Activated CD4-positive, alpha-beta memory T cell treated with anti-CD3 and anti-CD28 coated beads, Interleukin-2, amount 10 ng/mL, durations not matched to agents 7 days and 5 days (primary cell): ENCODE data around the gene SIGLEC7. TPM values are rescaled to one million over a fixed set of nuclear protein-coding genes. Genes with fewer than 3 reads are reported as not detected.

Source experiments
- CTCF ChIA-PET: fragments of 350-600 bp; sonication (Branson Sonifier 250); formaldehyde crosslinking; loops from one replicate; lab custom pipeline; 2021; ENCODE audit warnings: antibody characterized with exemption, inconsistent platforms; lab: Charles Lee
- POLR2A ChIA-PET: fragments of 350-600 bp; sonication (Branson Sonifier 250); formaldehyde crosslinking; loops from one replicate; lab custom pipeline; 2021; ENCODE audit warnings: antibody characterized with exemption; lab: Charles Lee
- DNase-seq: peaks from one replicate; pipeline ENCODE4 v3.0.0-alpha.2; 2020
- H3K27ac Mint-ChIP-seq: one replicate; pipeline ENCODE4 v1.8.0; 2021; ENCODE audit warnings: mild to moderate bottlenecking, mixed read lengths
- H3K27me3 Mint-ChIP-seq: one replicate; pipeline ENCODE4 v1.8.0; 2021; ENCODE audit warnings: mixed read lengths
- H3K36me3 Mint-ChIP-seq: one replicate; pipeline ENCODE4 v1.8.0; 2021; ENCODE audit warnings: low read depth, mixed read lengths
- H3K4me1 Mint-ChIP-seq: one replicate; pipeline ENCODE4 v1.8.0; 2021; ENCODE audit warnings: mixed read lengths
- H3K4me3 Mint-ChIP-seq: one replicate; pipeline ENCODE4 v1.8.0; 2021; ENCODE audit warnings: mild to moderate bottlenecking, mixed read lengths
- H3K9me3 Mint-ChIP-seq: one replicate; pipeline ENCODE4 v1.8.0; 2021; ENCODE audit warnings: mixed read lengths
- total RNA-seq, 2 experiments: library from RNA; stranded (reverse); gene quantifications; one replicate each; pipeline ENCODE4 v1.2.3, GENCODE V29; 2021

The SIGLEC7 gene
- total RNA-seq, 2 experiments from 2014 or later: not detected

GRCh38 chr19:51103926-51104341 is 38.2 kb upstream of the SIGLEC7 start:
- CTCF ChIA-PET: no interaction called here

GRCh38 chr19:51107406-51108065 is 34.6 kb upstream of the SIGLEC7 start:
- ChIA-PET CTCF (interaction anchor here (0.6 to 1.6 kb wide), 4 partner anchors 11 to 50 kb away, joined by 3 to 4 read pairs (median 3); no protein-coding TSS in a partner anchor), POLR2A (no interaction called here)
- Mint-ChIP-seq H3K4me3 (peak overlapping the region; percentile 85), H3K9me3 (no peaks in the 10 kb centered on the region), H3K27ac (peak overlapping the region; percentile 73), H3K27me3 (peaks cover 2% of the 10 kb centered on the region), H3K4me1 (peaks cover 43% of the 10 kb centered on the region), H3K36me3 (peaks cover 33% of the 10 kb centered on the region)
- peak; percentile 46 for DNase-seq

More at GRCh38 chr19:51103926-51104341, 38.2 kb upstream of the SIGLEC7 start:
- POLR2A ChIA-PET: no interaction called here
- DNase-seq: no peak
- H3K4me1 Mint-ChIP-seq: peaks cover 43% of the 10 kb centered on the region
- H3K4me3 Mint-ChIP-seq: no peak overlapping the region
- H3K36me3 Mint-ChIP-seq: peaks cover 45% of the 10 kb centered on the region
- H3K27ac Mint-ChIP-seq: no peak overlapping the region
- no peaks in the 10 kb centered on the region for H3K9me3 Mint-ChIP-seq
- no peaks in the 10 kb centered on the region for H3K27me3 Mint-ChIP-seq

DNA sequence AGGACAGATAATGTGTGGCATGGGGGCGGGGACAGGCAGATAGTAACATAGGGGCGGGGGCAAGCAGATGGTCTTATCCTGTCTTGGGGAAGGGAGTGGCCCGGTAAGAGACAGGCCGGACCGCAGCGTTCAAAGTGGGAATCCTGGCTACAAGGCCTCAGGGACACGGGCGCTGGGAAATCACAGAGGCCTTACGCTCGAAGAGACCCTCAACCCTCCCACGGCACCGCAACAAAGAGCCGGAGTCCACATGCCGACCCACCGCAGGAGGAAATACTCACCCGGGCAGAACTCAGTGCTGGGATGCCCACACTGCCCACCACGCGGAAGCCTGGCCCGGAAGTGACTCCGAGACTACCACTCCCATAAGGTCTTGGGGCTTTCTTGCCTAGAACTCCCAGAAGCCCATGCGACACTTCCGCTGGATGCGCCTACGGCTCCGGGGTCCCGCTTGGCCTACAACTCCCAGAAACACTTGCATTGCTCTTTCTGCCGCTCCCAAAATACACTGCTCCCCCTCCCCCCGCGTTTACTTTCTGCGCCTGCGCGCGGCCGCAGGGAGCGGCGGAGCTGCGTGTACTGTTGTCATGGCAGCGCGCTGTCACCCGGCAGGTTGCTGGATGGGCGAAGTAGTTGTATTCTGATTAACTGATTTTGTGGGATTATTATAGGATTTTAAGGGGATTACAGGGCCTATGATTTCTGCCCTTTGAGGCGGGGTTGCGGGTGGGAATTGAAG is 33.9 kb upstream of the SIGLEC7 start, which contains the start of gene CTU1:
TSS of gene CTU1 (minus strand) at position 344 of the 739 bp plus-strand sequence. CDS start 3,840 bp downstream, outside the sequence.
- peak; percentile 99 for DNase-seq
- peaks cover 2% of the 10 kb centered on the region for H3K27me3 Mint-ChIP-seq
- ChIA-PET CTCF (interaction anchor here (0.6 to 1.5 kb wide), 4 partner anchors 12 to 269 kb away, joined by 3 to 4 read pairs (median 4); no protein-coding TSS in a partner anchor), POLR2A (no interaction called here)
- H3K4me3 Mint-ChIP-seq: peak within 1 kb of the TSS; percentile 85
- peaks cover 30% of the 10 kb centered on the region for H3K36me3 Mint-ChIP-seq
- peak within 1 kb of the TSS; percentile 73 for H3K27ac Mint-ChIP-seq
- peaks cover 39% of the 10 kb centered on the region for H3K4me1 Mint-ChIP-seq
- no peaks in the 10 kb centered on the region for H3K9me3 Mint-ChIP-seq

- Mint-ChIP-seq H3K4me3 (peak overlapping the region; percentile 85), H3K4me1 (peaks cover 40% of the 10 kb centered on the region), H3K36me3 (peaks cover 25% of the 10 kb centered on the region), H3K27ac (peak overlapping the region; percentile 73), H3K27me3 (peaks cover 3% of the 10 kb centered on the region), H3K9me3 (no peaks in the 10 kb centered on the region)
- ChIA-PET POLR2A (no interaction called here), CTCF (interaction anchor here (0.6 to 1.3 kb wide), 3 partner anchors 12 to 269 kb away, joined by 3 to 4 read pairs (median 3); no protein-coding TSS in a partner anchor)
- DNase-seq: no peak
These were observed 33.3 kb upstream of the SIGLEC7 start for GRCh38 chr19:51108805-51109146.

DNA sequence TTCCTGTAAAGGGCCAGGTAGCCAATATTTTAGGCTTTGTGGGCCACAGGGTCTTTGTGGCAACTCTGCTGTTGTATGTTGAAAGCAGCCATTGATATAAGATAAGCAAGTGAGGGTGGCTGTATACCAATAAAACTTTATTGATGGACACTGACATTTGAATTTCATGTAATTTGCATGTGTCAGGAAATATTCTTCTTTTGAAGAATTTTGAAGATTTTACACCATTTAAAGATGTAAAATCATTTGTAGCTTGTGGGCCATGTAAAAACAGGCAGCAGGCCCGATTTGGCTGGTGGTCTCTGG is 31.5 kb upstream of the SIGLEC7 start:
- Mint-ChIP-seq H3K9me3 (no peaks in the 10 kb centered on the region), H3K4me1 (peaks cover 48% of the 10 kb centered on the region), H3K27ac (no peak overlapping the region), H3K4me3 (no peak overlapping the region), H3K36me3 (peaks cover 18% of the 10 kb centered on the region), H3K27me3 (peaks cover 15% of the 10 kb centered on the region)
- DNase-seq: no peak
- ChIA-PET POLR2A (no interaction called here), CTCF (interaction anchor here (1.2 kb wide), 1 partner anchor 14 kb away, joined by 4 read pairs; no protein-coding TSS in a partner anchor)

DNA sequence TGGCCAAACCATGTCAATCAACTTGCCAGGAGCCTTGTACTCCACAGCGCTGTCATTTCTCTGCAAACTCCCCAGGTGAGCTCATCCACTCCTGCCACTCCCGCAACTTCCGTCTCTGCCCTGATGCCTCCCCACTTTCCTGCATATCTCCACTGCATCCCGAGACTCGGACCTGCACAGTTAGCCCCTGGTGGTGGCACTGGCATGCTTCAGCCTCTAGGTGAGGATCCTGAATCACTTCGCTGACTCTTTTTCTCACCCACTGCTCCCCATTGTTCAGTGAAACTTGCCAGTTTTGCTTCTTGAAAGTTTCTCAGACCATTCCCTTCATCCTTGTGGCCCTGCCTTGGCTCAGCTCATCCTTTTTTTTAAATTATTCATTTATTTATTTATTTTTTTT is 30.5 kb upstream of the SIGLEC7 start:
- Mint-ChIP-seq H3K27ac (no peak overlapping the region), H3K4me1 (peaks cover 52% of the 10 kb centered on the region), H3K4me3 (no peak overlapping the region), H3K9me3 (no peaks in the 10 kb centered on the region), H3K36me3 (peaks cover 16% of the 10 kb centered on the region), H3K27me3 (peaks cover 24% of the 10 kb centered on the region)
- ChIA-PET CTCF (interaction anchor here (0.7 to 1.2 kb wide), 2 partner anchors 17 to 20 kb away, joined by 3 read pairs; no protein-coding TSS in a partner anchor), POLR2A (no interaction called here)
- DNase-seq: no peak

- no peak for DNase-seq
- POLR2A ChIA-PET: interaction anchor here (0.8 to 1.0 kb wide), 3 partner anchors 8 to 281 kb away, joined by 3 to 4 read pairs (median 4); no protein-coding TSS in a partner anchor
- Mint-ChIP-seq H3K36me3 (peaks cover 3% of the 10 kb centered on the region), H3K9me3 (no peaks in the 10 kb centered on the region), H3K27me3 (peaks cover 42% of the 10 kb centered on the region), H3K27ac (peak overlapping the region; percentile 4), H3K4me3 (no peak overlapping the region), H3K4me1 (peaks cover 46% of the 10 kb centered on the region)
- CTCF ChIA-PET: interaction anchor here (1.5 to 1.6 kb wide), 2 partner anchors 10 to 44 kb away, joined by 4 read pairs; partner anchors contain the start of gene SIGLEC9
These were observed 27.9 kb upstream of the SIGLEC7 start for GRCh38 chr19:51114087-51114729.

DNA sequence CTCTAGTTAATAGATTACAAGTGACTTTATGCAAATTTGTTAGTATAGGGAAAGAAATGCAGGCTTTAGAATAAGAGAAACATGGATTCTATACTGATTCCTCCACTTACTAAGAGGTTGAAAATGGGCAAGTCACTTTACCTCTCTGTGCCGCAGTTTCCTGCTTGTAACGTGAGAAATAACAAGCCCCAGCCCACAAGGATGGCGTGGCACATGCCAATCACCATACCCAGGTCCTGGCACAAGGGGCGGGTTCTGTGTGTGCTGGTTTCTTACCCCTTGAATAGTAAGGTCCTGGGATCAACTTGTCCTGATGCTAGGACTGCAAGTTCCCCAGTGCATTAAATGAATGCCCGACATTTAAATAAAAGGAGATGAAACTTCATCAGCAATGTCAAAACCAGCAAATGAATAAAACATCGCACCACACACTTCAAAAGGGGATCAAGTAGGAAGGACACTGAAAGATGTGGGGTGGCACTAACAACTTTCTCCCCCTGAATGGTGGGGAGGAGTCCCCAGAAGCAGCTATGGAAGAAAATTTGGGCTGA is 25.3 kb upstream of the SIGLEC7 start:
- H3K4me3 Mint-ChIP-seq: no peak overlapping the region
- peak; percentile 57 for DNase-seq
- ChIA-PET CTCF (no interaction called here), POLR2A (no interaction called here)
- H3K27ac Mint-ChIP-seq: peak overlapping the region; percentile 31
- peaks cover 4% of the 10 kb centered on the region for H3K36me3 Mint-ChIP-seq
- peaks cover 52% of the 10 kb centered on the region for H3K4me1 Mint-ChIP-seq
- no peaks in the 10 kb centered on the region for H3K9me3 Mint-ChIP-seq
- H3K27me3 Mint-ChIP-seq: peaks cover 42% of the 10 kb centered on the region

DNA sequence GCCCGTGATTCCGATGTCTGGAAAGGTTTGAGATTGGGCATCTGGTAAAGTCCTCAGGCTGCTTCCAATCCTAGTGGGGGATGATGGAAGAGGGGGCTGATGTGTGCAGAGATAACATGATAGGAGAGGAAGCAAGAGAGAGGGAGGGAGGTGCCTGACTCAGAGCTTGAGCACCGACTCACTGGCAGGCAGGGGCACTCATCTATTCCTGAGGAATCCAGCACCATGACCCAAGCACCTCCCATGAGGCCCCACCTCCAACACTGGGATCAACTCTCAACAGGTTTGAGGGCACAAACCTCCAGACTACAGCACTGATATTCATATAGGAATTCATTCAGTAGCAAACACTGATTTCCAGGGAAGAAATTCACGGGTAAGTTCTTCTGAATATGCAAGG is 23.0 kb upstream of the SIGLEC7 start:
- ChIA-PET CTCF (no interaction called here), POLR2A (interaction anchor here (0.6 kb wide), 1 partner anchor 72 kb away, joined by 4 read pairs; no protein-coding TSS in a partner anchor)
- peaks cover 71% of the 10 kb centered on the region for H3K4me1 Mint-ChIP-seq

DNA sequence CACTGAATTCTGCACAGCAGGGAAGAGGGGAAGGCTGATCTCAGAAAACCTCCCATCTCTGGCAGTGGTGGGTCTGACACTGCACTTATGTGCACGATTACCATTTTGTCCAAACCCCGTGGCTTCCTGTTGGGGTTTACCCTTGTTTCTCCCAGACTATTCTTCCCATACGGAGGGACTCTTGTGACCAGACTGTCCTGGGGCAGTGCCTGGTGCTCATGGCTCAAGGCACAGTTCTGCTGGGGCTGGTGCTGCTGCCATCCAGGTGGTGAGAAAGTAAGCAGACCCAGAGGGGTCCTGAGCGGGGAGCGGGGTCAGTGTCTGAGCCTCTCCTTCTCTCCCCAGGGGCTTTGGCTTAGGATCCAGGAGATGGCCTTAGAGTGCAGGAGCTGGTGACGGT is 22.5 kb upstream of the SIGLEC7 start:
- POLR2A ChIA-PET: no interaction called here
- CTCF ChIA-PET: no interaction called here
- Mint-ChIP-seq H3K36me3 (peaks cover 6% of the 10 kb centered on the region), H3K27me3 (peaks cover 35% of the 10 kb centered on the region), H3K4me1 (peaks cover 71% of the 10 kb centered on the region), H3K9me3 (no peaks in the 10 kb centered on the region), H3K27ac (no peak overlapping the region), H3K4me3 (no peak overlapping the region)
- no peak for DNase-seq

More for the DNA sequence above, 23.0 kb upstream of the SIGLEC7 start:
- Mint-ChIP-seq H3K36me3 (peaks cover 6% of the 10 kb centered on the region), H3K27me3 (peaks cover 38% of the 10 kb centered on the region), H3K9me3 (no peaks in the 10 kb centered on the region), H3K27ac (no peak overlapping the region), H3K4me3 (no peak overlapping the region)
- no peak for DNase-seq

- no peaks in the 10 kb centered on the region for H3K9me3 Mint-ChIP-seq
- ChIA-PET CTCF (no interaction called here), POLR2A (no interaction called here)
- no peak overlapping the region for H3K4me3 Mint-ChIP-seq
- peaks cover 6% of the 10 kb centered on the region for H3K36me3 Mint-ChIP-seq
- DNase-seq: no peak
- H3K27me3 Mint-ChIP-seq: peaks cover 33% of the 10 kb centered on the region
- no peak overlapping the region for H3K27ac Mint-ChIP-seq
- peaks cover 71% of the 10 kb centered on the region for H3K4me1 Mint-ChIP-seq
These were observed 21.9 kb upstream of the SIGLEC7 start for GRCh38 chr19:51120160-51120559.

DNA sequence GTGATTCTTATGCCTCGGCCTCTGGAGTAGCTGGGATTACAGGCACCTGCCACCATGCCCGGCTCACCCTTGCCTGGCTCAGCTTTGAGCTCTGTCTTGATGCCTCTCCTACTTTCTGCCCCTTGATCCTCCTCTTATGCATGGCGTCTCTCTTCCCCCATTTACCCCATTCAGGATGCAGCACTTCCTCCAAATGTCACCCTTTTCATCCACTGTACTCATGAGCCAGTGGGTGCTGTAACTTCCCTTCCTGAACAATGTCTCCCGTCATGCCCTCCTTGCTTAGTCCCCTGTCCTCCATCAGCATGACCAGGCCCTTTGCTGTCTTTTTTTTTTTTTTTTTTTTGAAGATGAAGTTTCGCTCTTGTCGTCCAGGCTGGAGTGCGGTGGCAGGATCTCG is 20.8 kb upstream of the SIGLEC7 start:
- Mint-ChIP-seq H3K27ac (no peak overlapping the region), H3K36me3 (peaks cover 4% of the 10 kb centered on the region), H3K4me1 (peaks cover 62% of the 10 kb centered on the region), H3K27me3 (peaks cover 24% of the 10 kb centered on the region), H3K9me3 (no peaks in the 10 kb centered on the region), H3K4me3 (no peak overlapping the region)
- no peak for DNase-seq
- POLR2A ChIA-PET: no interaction called here
- CTCF ChIA-PET: no interaction called here
